ENCODE data around the gene CNIH2. TPM values are rescaled to one million over a fixed set of nuclear protein-coding genes. Genes with fewer than 3 reads are reported as not detected.
A peak's percentile ranks its signal among the peaks of the same experiment; 100 is the strongest.

The CNIH2 gene
- total and polyA plus RNA-seq, 9 of the 15 experiments (the other 6 are each of a cell fraction or from before 2014, with no cell fraction given) = 0.26 to 0.89 (median 0.40) TPM; not detected in 4

DNA sequence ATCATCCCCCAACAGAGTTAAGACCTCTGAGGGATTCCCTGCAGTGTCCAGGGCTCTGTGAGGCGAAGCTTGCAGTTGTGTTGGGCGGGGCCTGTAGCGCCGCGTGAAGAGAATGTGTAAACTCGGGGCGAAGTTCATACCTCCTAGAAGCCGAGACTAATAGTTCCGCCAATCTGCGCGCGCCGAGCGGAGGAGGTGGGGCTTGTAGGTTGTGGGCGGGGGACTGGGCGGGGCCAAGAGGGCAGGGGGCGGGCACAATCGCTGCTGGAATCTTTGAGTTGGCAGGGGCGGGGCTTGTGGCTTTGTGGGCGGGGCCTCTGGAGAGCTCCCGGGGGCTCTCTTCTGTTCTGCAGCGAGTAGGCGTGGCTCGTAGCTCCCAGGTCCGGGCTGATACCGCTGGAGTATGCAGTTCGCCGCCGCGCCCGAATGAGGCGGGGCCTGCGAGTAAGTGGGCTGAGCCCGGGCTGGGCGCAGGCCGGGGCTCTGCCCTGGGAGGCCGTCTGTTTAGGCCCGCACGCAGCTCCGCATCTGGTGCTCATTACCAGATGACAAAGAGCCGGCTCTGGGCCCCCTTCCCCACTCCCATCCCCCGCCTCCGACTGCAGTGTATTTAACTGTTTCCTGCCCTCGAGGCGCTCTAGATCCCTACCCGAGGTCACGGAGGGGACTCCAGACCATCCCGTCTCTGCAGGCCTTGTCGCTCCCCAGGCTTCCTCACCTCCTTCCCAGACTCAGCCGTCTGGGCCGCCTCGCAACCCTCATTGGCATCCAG lies 34.8 kb downstream of the CNIH2 start (continued):
- TF ChIP-seq, protein P1, sequence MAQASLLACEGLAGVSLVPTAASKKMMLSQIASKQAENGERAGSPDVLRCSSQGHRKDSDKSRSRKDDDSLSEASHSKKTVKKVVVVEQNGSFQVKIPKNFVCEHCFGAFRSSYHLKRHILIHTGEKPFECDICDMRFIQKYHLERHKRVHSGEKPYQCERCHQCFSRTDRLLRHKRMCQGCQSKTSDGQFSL (CRISPR knock-in tag; IDR thresholded peaks at IDR 0.05) = no peak
- TF ChIP-seq, protein P1 (tag; IDR thresholded peaks at IDR 0.05) = no peak
- TF ChIP-seq PHF8 (IDR thresholded peaks at IDR 0.05; ENCODE audit: borderline replicate concordance, low read length) = peak; percentile 35; the same call in 1 of the 2 replicates

DNA sequence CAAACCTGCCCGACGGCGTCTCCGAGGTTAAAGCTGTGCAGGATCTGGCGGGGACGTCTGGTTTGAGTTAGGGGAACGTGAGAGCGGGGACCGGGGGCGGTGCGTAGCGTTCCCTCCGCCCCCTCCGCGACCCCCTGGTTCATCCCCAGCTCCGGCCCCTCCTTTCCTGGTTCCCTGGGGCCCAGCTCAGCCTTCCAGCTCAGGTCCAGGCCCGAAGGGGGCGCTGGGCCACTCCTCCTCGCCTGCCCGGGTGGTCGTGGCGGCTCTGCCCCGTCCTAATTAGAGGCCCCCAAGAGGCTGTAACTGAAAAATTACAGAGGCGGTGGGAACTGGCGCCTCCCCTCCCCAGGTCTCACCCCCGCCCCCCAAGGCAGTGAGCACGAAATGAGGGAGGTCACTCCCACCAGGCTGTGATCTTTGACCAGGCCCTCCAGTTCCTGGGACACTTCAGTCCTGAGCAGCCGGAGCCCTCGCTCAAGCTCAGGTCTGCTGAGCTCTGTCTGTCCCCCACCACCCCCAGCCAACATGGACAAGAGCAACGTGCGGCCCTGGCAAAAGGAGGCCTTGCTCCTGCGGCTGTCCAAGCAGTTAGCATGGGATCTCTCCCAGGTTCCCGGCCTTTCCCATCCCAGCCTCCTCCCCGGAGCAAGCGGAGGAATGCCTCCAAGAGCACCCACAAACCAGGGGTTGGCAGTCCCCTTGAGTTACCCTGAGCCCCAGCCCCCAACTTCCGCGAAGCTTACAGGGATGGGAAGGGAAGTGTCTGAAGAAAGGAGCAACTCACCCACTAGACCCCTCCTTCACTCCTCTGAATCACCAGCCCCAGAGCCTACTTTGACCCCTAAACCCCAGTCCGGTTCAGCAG lies 35.6 kb downstream of the CNIH2 start:
- Histone ChIP-seq H3K36me3 (ENCODE audit: control insufficient read depth, insufficient read depth, low read length) (no peaks in the 10 kb centered on the region), H3K9ac (ENCODE audit: insufficient read depth in 1 of 2, low read depth in 2 of 2, low read length in 2 of 2) (peak overlapping the region; percentile 37 to 87; a peak in 3 of 4 replicates), H3K4me1 (replicated peaks in 1 of 2; ENCODE audit: control insufficient read depth in 2 of 2, insufficient read depth in 2 of 2, low read length in 2 of 2) (peaks cover 23 to 73% of the 10 kb centered on the region in 2 experiments), H3K9me3 (replicated peaks; ENCODE audit: control insufficient read depth, insufficient read depth, low read depth, low read length) (no peaks in the 10 kb centered on the region), H3K79me2 (ENCODE audit: control insufficient read depth, insufficient read depth, low read length) (no peaks in the 10 kb centered on the region), H4K20me1 (replicated peaks; ENCODE audit: control insufficient read depth, insufficient read depth, low read length) (no peaks in the 10 kb centered on the region), H3K4me2 (ENCODE audit: insufficient read depth, low read length) (peak overlapping the region; percentile 73), H3K27me3 (ENCODE audit: control insufficient read depth in 2 of 2, insufficient read depth in 2 of 2, low read length in 2 of 2) (no peaks in the 10 kb centered on the region), H3K9me1 (ENCODE audit: control insufficient read depth, insufficient read depth, low read length) (no peaks in the 10 kb centered on the region), H3K4me3 (peak overlapping the region; percentile 49), H3K27ac (ENCODE audit: extremely low read depth, low read depth, low read length) (peak overlapping the region; percentile 60; the same call in 2 of the 3 replicates), H2AFZ (ENCODE audit: low read depth, low read length) (peak overlapping the region; percentile 90)
- FAIRE-seq (no peak), ATAC-seq (no peak), DNase-seq (ENCODE audit: extremely low read depth in 1 of 4, low spot score in 3 of 4) (peak in 2 of 4 experiments; percentile 45 to 49)
- in situ Hi-C loops (cut with MboI) = no loop called here
- POLR2A ChIA-PET = interaction anchor here (0.5 to 2.6 kb wide), 8 partner anchors 8 to 929 kb away, joined by 3 to 16 read pairs (median 4); partner anchors contain the start of genes PELI3 and YIF1A
- 66% methylated on average over 21 of the region's 38 CpGs for WGBS (ENCODE audit: insufficient coverage, low coverage, missing lambda C conversion rate)
- BruUV-seq (replicated peaks) = no TSS peak
- CTCF ChIA-PET (ENCODE audit: low intra/inter-chr PET ratio) = interaction anchor here (1.1 kb wide), 1 partner anchor 364 kb away, joined by 4 read pairs; the partner anchor contains the start of gene RBM4B
- intact Hi-C loops (cut with micrococcal nuclease) = loop anchor here (2.0 kb wide), 1 partner anchor 75 kb away; no protein-coding TSS in a partner anchor
- TF ChIP-seq CBX3 (IDR thresholded peaks at IDR 0.05; ENCODE audit: borderline replicate concordance in 1 of 2, low read length in 2 of 2) (no peak), RBM14 (IDR thresholded peaks at IDR 0.05; ENCODE audit: borderline replicate concordance, insufficient read depth, low read depth, low read length) (0 out of 2 replicates have a peak, but pooled peaks have one; percentile 22), ESRRA (IDR thresholded peaks at IDR 0.05; ENCODE audit: borderline replicate concordance, low read depth) (no peak), IFI16 (CRISPR knock-in tag; IDR thresholded peaks at IDR 0.05) (no peak), TAF1 (IDR thresholded peaks at IDR 0.05; ENCODE audit: control insufficient read depth, extremely low read depth, insufficient read depth, low read length, severe bottlenecking) (no peak), ETV1 (tag; conservative IDR thresholded peaks at IDR 0.05; ENCODE audit: low read depth) (no peak), ZNF644 (tag; IDR thresholded peaks at IDR 0.05; ENCODE audit: low read depth) (no peak), HMG20A (CRISPR knock-in tag; conservative IDR thresholded peaks at IDR 0.05) (no peak), HLTF (IDR thresholded peaks at IDR 0.05) (no peak), HIVEP1 (CRISPR knock-in tag; IDR thresholded peaks at IDR 0.05) (no peak), FOXP1 (CRISPR knock-in tag; IDR thresholded peaks at IDR 0.05) (no peak), ZNF589 (CRISPR knock-in tag; IDR thresholded peaks at IDR 0.05; ENCODE audit: low read depth) (no peak)
- TF ChIP-seq, protein P2, sequence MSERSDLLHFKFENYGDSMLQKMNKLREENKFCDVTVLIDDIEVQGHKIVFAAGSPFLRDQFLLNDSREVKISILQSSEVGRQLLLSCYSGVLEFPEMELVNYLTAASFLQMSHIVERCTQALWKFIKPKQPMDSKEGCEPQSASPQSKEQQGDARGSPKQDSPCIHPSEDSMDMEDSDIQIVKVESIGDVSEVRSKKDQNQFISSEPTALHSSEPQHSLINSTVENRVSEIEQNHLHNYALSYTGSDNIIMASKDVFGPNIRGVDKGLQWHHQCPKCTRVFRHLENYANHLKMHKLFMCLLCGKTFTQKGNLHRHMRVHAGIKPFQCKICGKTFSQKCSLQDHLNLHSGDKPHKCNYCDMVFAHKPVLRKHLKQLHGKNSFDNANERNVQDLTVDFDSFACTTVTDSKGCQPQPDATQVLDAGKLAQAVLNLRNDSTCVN (CRISPR knock-in tag; IDR thresholded peaks at IDR 0.05) = no peak

Data from K562 (cell line).